Astrocyte of the spinal cord (primary cell): ENCODE data around the gene DENND5B.

Source experiments
- DNase-seq: peaks from one replicate; pipeline ENCODE4 v3.0.0; 2011; ENCODE audit warnings: low read depth, low spot score
- H3K4me3 ChIP-seq: 2 replicates; pipeline ENCODE4 v1.5.1; 2011; ENCODE audit warnings: low read depth, mild to moderate bottlenecking, low read length, moderate library complexity
- in situ Hi-C: cut with HindIII; loops from 2 replicates; pipeline ENCODE4 v1.10.0; 2017; ENCODE audit warnings: low sequenced_read_pairs
- TF ChIP-seq, protein P1 (sequence below): IDR thresholded peaks from 2 replicates; pipeline ENCODE4 v1.5.1; 2012; ENCODE audit warnings: low read depth, mild to moderate bottlenecking, low read length, inconsistent platforms

Gene DENND5B

DNA sequence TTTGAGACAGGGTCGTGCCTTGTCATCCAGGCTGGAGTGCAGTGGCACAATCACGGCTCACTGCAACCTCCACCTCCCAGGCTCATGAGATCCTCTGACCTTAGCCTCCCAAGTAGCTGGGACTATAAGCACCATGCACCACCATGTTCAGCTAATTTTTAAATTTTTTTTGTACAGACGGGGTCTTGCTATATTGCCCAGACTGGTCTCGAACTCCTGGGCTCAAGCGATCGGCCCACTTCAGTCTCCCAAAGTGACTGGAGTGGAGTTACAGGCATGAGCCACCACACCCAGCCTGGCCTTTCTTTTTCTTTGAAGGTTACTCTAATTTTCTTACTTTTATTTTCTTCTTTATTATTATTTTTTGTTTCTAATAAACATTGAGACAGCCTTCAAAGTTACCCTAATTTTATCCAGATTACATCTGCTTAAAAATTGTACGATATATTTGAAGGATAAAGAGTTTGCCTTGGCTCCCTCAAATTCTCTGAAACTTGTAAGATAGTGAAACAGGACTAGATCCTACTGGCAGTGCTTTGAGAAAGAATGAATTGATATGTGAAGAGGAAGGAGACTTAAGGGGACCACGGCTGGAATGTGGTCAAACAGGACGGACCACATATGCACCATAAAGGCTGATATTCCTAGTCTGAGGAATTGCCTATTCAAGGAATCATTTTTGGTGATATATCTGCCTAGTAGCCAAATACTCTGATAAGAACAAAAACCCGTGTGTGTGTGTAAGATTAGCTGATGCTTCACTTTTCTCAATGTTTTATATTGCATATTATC is 250.9 kb downstream of the DENND5B start:
- TF ChIP-seq, protein P1, sequence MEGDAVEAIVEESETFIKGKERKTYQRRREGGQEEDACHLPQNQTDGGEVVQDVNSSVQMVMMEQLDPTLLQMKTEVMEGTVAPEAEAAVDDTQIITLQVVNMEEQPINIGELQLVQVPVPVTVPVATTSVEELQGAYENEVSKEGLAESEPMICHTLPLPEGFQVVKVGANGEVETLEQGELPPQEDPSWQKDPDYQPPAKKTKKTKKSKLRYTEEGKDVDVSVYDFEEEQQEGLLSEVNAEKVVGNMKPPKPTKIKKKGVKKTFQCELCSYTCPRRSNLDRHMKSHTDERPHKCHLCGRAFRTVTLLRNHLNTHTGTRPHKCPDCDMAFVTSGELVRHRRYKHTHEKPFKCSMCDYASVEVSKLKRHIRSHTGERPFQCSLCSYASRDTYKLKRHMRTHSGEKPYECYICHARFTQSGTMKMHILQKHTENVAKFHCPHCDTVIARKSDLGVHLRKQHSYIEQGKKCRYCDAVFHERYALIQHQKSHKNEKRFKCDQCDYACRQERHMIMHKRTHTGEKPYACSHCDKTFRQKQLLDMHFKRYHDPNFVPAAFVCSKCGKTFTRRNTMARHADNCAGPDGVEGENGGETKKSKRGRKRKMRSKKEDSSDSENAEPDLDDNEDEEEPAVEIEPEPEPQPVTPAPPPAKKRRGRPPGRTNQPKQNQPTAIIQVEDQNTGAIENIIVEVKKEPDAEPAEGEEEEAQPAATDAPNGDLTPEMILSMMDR: no peak
- in situ Hi-C loops: no loop called here
- no peak overlapping the region for H3K4me3 ChIP-seq
- no peak for DNase-seq

- TF ChIP-seq, protein P1: no peak
- in situ Hi-C loops: no loop called here
- no peak overlapping the region for H3K4me3 ChIP-seq
- no peak for DNase-seq
These were observed 253.0 kb downstream of the DENND5B start for GRCh38 chr12:31337952-31338351.
